Measurements from ENCODE around the gene AMBRA1.

The AMBRA1 gene

DNA sequence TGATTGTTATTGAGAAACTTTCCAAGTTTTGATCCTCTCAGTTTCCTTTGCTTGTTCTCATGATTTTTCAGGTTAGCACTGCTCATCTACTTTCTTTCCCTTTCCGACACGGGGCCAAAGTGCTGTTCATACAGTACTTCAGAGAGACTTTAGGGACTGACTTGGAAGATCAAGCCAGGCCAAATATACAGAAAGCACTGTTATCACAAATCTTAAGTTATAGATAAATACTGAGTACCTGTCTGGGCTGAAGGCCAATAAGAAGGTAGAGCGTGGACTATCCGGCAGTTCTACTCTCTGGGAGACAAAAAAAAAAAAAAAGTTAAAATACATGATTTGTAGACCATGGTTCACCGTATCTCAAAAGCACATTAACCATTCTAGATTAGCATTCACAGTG, 46.2 kb downstream of the AMBRA1 start:
- no peak for ATAC-seq (replicated peaks)
- H3K36me3 Mint-ChIP-seq (ENCODE audit: insufficient read depth), result peaks cover 59% of the 10 kb centered on the region

DNA sequence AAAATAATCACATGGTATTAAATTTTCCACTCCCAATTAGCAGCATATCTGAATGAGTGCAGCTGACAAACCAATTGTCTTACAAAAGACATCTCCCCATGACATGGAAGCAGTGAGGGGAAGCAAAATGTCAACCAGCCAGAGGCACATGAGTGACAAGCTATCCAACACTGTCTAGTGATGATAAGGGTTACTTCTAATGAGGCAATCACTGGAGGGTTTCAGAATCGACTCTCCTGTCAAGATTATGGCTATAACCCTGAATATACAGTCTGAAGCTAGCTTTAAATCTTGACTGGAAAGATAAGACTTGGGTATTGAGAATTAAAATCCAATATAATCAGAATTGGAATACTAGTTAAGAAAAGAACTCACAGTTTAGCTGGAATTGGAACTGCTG, 50.3 kb downstream of the AMBRA1 start:
- ATAC-seq (replicated peaks), result no peak
- no peak overlapping the region for H3K27ac Mint-ChIP-seq
- peaks cover 6 to 9% of the 10 kb centered on the region in 2 donors for H3K4me1 Mint-ChIP-seq (ENCODE audit: low read depth in 2 of 2)
- H3K4me3 Mint-ChIP-seq, result no peak overlapping the region
- no peak for DNase-seq
- H3K9me3 Mint-ChIP-seq, result no peaks in the 10 kb centered on the region
- no peaks in the 10 kb centered on the region for H3K27me3 Mint-ChIP-seq
- H3K36me3 Mint-ChIP-seq (ENCODE audit: insufficient read depth), result peaks cover 78% of the 10 kb centered on the region

More for the DNA sequence above, 46.2 kb downstream of the AMBRA1 start:
- Mint-ChIP-seq H3K27me3 (no peaks in the 10 kb centered on the region), H3K9me3 (no peaks in the 10 kb centered on the region), H3K27ac (peak overlapping the region in 1 of 2 donors; percentile 22), H3K4me1 (ENCODE audit: low read depth in 2 of 2) (peaks cover 7 to 18% of the 10 kb centered on the region in 2 donors), H3K4me3 (no peak overlapping the region)
- no peak for DNase-seq

DNA sequence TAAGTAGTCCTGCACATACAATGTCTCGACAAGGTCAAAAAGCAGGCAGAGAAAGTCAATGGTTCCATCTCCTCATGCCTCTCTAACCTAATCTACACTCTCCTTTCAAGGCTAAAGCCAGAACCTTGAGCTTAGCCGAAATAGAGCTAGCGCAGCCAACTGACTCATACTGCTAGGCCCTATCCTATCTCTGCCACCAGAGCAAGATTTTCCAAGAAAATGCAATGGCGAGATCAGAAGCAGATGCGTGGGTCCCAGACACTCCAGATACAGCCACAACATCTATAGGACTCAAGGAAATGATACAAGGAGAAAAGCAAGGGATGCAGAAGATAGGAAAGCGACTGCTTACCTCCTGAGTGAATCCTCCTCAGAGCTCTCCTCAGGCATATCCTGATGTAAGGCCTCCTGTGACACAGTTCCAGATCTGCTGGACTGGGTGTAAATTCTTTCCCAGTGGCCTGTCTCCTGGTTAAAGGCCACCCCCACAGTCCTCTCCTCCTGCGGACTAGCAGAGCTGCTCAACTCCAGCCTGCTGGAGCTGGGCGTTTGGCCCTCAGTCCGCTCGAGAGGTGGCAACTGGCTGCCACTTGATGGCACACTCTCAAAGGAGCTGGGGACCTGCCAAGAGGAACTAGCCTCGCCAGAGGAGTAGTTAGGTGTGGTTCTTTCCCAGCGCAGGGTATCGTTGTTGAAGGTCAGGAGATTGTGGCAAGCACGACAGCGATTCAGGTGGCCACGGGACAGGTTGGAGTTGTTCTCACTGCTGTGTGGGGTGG, 52.0 kb downstream of the AMBRA1 start:
- Mint-ChIP-seq H3K27me3 (no peaks in the 10 kb centered on the region), H3K36me3 (ENCODE audit: insufficient read depth) (peaks cover 65% of the 10 kb centered on the region), H3K4me3 (no peak overlapping the region), H3K27ac (peak overlapping the region in 1 of 2 donors; percentile 5), H3K9me3 (no peaks in the 10 kb centered on the region), H3K4me1 (ENCODE audit: low read depth in 2 of 2) (peaks cover 11% of the 10 kb centered on the region in 2 donors)
- ATAC-seq (replicated peaks) (no peak), DNase-seq (no peak)

DNA sequence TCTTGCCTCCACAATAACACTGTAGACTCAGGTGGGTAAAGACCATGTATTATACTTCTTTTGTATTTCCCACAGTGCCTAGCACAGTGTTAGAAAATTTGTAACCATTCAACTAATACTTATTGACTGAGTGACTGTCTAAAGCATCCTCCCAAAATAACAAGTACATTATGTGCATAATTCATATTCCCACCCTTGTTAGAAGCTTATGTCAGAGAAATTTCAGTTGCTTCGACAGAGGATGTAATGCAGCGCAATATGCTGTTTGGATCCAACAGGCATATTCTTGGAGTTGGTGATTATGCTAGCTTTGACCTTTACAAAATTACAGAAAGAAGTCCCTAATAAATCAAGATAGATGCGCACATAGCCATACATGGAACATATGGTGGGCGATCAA, 53.0 kb downstream of the AMBRA1 start:
- ATAC-seq (replicated peaks), result no peak
- Mint-ChIP-seq H3K4me1 (ENCODE audit: low read depth in 2 of 2) (peaks cover 17 to 21% of the 10 kb centered on the region in 2 donors), H3K27ac (no peak overlapping the region), H3K9me3 (no peaks in the 10 kb centered on the region), H3K27me3 (no peaks in the 10 kb centered on the region), H3K4me3 (no peak overlapping the region), H3K36me3 (ENCODE audit: insufficient read depth) (peaks cover 55% of the 10 kb centered on the region)
- DNase-seq, result no peak

DNA sequence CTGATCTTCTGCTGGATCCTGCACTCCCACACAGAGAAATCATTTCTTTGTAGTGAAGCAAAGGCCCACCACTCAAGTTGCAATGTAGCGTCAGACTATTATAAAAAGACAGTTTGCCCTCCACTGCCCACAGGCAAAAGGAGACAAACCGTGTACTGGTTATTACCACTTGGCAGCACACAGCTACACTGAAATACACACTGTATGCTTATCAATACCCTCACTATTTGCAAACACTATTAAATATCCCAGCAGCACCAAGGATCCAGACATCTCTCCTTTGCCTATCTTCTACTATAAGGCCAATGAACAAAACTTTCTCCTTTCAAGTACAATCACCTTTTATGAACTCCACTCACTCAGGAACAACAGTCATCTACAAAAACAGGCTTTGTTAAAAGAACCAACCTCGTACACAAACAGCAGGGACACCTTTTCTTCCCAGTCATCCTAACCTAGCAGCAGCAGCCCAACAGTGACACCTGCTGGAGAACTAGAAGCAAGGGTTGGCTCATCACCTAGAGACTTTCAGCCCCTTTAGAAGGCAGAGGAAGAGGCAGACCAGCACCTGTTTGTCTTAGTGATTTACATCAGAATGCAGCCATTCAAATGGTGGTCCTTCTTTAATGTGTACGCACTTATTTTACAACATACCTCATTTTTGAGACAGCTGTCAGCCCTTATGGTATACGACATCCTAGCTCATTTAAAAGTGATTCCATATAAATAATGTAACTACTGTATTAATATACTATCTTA, 56.1 kb downstream of the AMBRA1 start:
- Mint-ChIP-seq H3K9me3 (no peaks in the 10 kb centered on the region), H3K4me3 (no peak overlapping the region), H3K4me1 (ENCODE audit: low read depth in 2 of 2) (peaks cover 22 to 29% of the 10 kb centered on the region in 2 donors), H3K27ac (peak overlapping the region in 1 of 2 donors; percentile 6), H3K36me3 (ENCODE audit: insufficient read depth) (peaks cover 29% of the 10 kb centered on the region), H3K27me3 (no peaks in the 10 kb centered on the region)
- DNase-seq, result peak; percentile 44 to 56 (median 50)
- peak; percentile 88 for ATAC-seq (replicated peaks)

DNA sequence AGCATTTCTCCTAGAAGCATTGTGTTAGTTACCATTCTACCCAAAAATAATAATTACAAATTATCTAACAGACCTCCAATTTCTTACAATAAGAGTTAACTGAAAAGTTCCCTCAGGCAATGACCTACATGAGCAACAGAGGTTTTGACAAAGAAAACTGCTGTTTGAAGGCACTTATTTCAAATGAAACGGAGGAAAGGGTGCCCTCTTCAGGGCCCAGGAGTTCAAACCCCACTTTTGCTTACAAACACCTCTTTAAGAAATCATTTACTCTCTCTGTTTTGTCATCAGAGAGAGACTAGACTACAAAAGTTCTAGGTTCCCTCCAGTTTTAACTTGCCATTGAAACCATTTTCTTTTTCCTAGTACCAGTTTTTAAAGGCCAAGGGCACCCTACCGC, 56.7 kb downstream of the AMBRA1 start:
- peaks cover 22 to 29% of the 10 kb centered on the region in 2 donors for H3K4me1 Mint-ChIP-seq (ENCODE audit: low read depth in 2 of 2)
- H3K36me3 Mint-ChIP-seq (ENCODE audit: insufficient read depth), result peaks cover 24% of the 10 kb centered on the region
- H3K4me3 Mint-ChIP-seq, result no peak overlapping the region

DNA sequence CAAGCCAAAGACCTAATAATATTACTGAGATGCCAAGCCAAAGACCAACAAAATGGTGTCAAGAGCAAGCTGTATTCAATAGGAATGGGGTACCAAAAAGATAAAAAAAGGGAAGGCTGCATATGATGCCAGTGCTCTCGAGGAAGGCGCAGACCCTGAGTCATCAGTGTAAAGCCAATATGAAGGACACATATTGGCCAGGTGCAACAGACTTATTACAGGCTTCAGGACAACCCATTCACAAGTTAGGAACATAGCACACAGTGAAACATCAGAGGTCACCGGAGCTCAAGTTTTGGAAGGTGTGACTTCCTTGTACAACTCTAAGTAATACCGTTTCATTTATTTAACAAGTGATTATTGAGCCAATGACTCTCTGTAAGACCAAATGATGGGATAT, 58.1 kb downstream of the AMBRA1 start:
- ATAC-seq (replicated peaks) (no peak), DNase-seq (no peak)
- no peaks in the 10 kb centered on the region for H3K27me3 Mint-ChIP-seq
- H3K27ac Mint-ChIP-seq, result no peak overlapping the region
- H3K9me3 Mint-ChIP-seq, result no peaks in the 10 kb centered on the region
- peaks cover 11% of the 10 kb centered on the region for H3K36me3 Mint-ChIP-seq (ENCODE audit: insufficient read depth)
- no peak overlapping the region for H3K4me3 Mint-ChIP-seq
- H3K4me1 Mint-ChIP-seq (ENCODE audit: low read depth in 2 of 2), result peaks cover 20 to 32% of the 10 kb centered on the region in 2 donors

More for the DNA sequence above, 56.7 kb downstream of the AMBRA1 start:
- H3K27me3 Mint-ChIP-seq, result no peaks in the 10 kb centered on the region
- DNase-seq (no peak), ATAC-seq (replicated peaks) (no peak)
- H3K27ac Mint-ChIP-seq, result no peak overlapping the region
- no peaks in the 10 kb centered on the region for H3K9me3 Mint-ChIP-seq

DNA sequence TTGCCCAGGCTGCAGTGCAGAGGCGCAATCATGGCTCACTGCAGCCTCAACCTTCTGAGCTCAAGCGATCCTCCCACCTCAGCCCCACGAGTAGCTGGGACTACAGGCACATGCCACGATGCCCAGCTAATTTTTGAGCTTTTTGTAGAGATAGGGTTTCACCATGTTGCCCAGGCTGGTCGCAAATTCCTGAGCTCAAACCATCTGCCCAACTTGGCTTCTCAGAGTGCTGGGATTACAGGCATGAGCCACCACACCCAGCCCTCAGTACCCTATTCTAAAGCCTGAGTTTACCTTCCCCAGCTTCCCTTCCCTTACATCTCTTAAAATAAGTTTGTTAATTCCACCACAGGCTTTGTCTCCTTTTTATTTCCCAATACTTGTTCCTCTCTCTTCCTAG, 59.1 kb downstream of the AMBRA1 start:
- ATAC-seq (replicated peaks), result no peak
- H3K9me3 Mint-ChIP-seq, result no peaks in the 10 kb centered on the region
- H3K36me3 Mint-ChIP-seq (ENCODE audit: insufficient read depth), result peaks cover 11% of the 10 kb centered on the region
- DNase-seq, result no peak
- no peak overlapping the region for H3K4me3 Mint-ChIP-seq
- peaks cover 20 to 37% of the 10 kb centered on the region in 2 donors for H3K4me1 Mint-ChIP-seq (ENCODE audit: low read depth in 2 of 2)
- H3K27me3 Mint-ChIP-seq, result no peaks in the 10 kb centered on the region
- no peak overlapping the region for H3K27ac Mint-ChIP-seq

DNA sequence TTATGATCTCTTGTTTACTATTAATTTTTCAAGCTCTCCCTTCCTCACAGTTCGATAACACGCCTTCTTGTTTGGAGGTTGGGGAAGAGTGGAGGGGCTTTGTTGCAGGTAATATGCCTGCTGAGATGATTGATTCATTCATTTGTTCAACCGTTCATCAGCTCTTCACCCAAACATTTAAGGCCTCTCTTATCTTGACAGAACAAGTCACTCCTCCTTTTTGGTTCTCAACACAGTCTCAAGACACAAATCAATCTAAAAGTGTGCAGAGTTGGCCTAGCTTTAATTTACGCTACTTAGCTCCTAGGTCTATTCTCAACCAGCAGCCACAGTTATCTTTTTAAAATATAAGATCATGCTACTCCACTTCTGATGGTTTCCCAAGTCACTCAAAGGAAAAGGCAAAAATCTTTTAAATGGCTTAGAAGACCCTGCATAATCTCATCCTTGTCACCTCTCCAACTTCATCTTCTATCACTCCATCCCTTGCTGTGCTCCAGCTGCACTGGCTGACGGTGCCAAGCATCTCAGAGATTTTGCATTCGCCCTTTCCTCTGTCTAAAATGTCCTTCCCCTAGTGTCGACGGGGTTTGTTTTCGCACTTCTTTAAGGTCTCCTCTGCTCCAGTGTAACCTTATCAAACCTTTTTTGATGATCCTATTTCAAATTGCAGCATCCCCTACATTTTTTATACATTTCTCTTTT, 60.3 kb downstream of the AMBRA1 start:
- Mint-ChIP-seq H3K9me3 (no peaks in the 10 kb centered on the region), H3K27me3 (no peaks in the 10 kb centered on the region), H3K4me1 (ENCODE audit: low read depth in 2 of 2) (peaks cover 30 to 49% of the 10 kb centered on the region in 2 donors), H3K36me3 (ENCODE audit: insufficient read depth) (peaks cover 6% of the 10 kb centered on the region), H3K4me3 (no peak overlapping the region), H3K27ac (peak overlapping the region in 1 of 2 donors; percentile 68)
- DNase-seq (no peak), ATAC-seq (replicated peaks) (no peak)

DNA sequence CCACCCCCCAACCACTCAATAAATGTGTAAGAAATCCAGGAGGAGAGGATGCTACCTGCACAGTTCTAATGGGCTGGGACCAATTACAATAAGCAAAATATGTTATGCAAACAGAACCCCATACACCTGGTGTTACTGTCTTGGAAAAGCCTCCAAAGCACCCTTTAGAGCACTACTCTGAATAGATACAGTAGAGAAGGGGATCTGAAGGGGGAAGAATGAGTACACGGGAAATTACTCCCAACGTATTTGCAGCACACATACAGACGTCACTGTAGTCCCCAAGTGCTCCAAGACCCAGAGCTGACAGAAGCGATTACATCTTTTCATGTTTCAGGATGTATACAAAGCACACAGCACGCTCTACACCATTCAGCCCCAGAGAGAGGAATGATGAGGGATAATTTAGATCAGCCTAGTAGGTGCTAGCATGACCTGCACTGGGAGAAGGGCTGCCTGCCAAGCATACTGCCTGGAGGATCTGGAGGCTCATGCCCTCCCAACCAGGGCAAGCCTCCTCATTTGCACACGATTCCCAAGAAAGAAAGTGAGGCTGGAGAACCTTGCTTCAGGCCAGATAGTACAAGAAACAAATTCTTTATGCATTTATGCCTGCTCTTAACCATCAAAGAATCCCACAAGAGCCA, 63.8 kb downstream of the AMBRA1 start:
- H3K4me3 Mint-ChIP-seq, result no peak overlapping the region
- H3K27ac Mint-ChIP-seq, result no peak overlapping the region
- ATAC-seq (replicated peaks) (no peak), DNase-seq (no peak)
- no peaks in the 10 kb centered on the region for H3K27me3 Mint-ChIP-seq
- peaks cover 6% of the 10 kb centered on the region for H3K36me3 Mint-ChIP-seq (ENCODE audit: insufficient read depth)
- peaks cover 25 to 32% of the 10 kb centered on the region in 2 donors for H3K4me1 Mint-ChIP-seq (ENCODE audit: low read depth in 2 of 2)
- no peaks in the 10 kb centered on the region for H3K9me3 Mint-ChIP-seq

DNA sequence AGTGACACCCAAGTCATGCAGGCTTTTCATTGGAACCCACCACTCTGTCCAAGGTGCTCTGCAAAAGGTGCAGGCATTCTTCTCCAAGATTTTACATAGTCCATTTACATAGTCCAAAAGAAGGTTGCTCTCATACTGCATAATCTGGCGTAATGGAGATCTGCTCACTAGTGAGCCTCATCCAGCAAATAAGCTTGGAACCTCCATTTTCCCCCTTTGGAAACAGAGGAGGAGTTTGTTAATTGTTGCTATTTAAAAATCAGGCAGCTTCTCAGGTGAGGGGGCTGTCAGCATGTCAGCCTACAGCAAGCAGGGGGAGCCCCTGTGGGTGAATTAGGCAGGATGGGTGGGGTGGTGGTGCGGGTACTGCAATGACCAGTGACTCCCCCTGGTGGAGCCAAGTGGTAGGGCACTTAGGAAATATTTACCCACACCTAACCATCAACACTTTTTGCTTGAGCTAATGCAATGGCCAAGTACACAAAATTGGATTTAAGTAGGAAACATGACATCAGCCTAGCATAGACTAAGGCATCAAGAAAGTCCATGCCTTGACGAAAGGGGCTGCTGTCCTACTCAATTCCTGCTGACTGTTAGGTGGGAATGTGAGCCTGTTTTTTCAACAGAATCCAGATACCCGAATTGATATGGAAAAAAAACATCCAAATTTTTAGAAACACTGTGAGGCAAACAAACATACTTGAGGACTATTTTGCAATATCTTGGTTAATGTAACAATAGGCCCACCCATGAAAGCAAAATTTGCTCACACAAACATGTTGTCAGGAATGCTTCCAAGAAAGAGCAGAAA, 64.5 kb downstream of the AMBRA1 start:
- no peak overlapping the region for H3K4me3 Mint-ChIP-seq
- peaks cover 22 to 33% of the 10 kb centered on the region in 2 donors for H3K4me1 Mint-ChIP-seq (ENCODE audit: low read depth in 2 of 2)
- no peaks in the 10 kb centered on the region for H3K9me3 Mint-ChIP-seq
- peaks cover 5% of the 10 kb centered on the region for H3K36me3 Mint-ChIP-seq (ENCODE audit: insufficient read depth)
- peak overlapping the region in 1 of 2 donors; percentile 23 for H3K27ac Mint-ChIP-seq
- DNase-seq (peak; percentile 62 to 73 (median 69)), ATAC-seq (replicated peaks) (peak; percentile 98)
- no peaks in the 10 kb centered on the region for H3K27me3 Mint-ChIP-seq

DNA sequence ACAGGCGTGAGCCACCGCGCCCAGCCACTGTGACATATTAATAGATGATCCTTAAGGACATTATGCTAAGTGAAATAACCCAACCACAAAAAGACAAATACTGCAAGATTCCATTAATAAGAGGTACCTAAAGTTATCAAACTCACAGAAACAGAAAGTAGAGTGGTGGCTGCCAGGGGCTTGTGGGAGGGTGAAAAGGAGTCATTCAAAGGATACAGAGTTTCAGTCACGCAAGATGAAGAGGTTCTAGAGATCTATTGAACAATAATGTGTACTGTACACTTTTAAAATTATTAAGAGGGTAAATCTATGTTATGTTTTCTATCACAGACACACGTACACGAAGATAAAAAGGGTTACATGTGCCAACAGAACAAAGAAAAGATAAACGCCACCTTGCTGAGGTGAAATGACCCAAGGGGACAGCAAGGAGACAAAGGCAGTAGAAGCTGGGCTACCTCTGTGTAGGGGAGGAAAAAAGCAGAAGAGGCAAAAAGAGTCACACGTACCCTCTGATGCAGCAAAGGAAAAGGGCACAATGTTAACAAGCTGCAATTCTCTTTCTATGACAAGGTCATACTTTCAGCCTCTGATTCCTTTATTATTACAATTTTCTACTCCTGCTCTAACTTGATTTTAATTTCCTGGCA, 65.3 kb downstream of the AMBRA1 start:
- ATAC-seq (replicated peaks), result no peak
- Mint-ChIP-seq H3K27ac (peak overlapping the region in 1 of 2 donors; percentile 23), H3K27me3 (no peaks in the 10 kb centered on the region), H3K4me3 (no peak overlapping the region), H3K4me1 (ENCODE audit: low read depth in 2 of 2) (peaks cover 19 to 38% of the 10 kb centered on the region in 2 donors), H3K9me3 (no peaks in the 10 kb centered on the region), H3K36me3 (ENCODE audit: insufficient read depth) (peaks cover 4% of the 10 kb centered on the region)
- no peak for DNase-seq
